GM12878 (cell line): ENCODE measurements around the gene ZNF396.

Experiments used
- BRCA1 ChIP-seq: IDR thresholded peaks from 2 replicates; pipeline ENCODE4 v1.6.1; 2011; ENCODE audit warnings: low read depth, low read length, improper control_type of control experiment
- EP300 ChIP-seq, 2 experiments: fragments of 150-350 bp in 1 of 2; IDR thresholded peaks; 2 replicates each; pipeline ENCODE4 v1.6.1; 2011 to 2012; ENCODE audit warnings: low read depth in 2 of 2, low read length in 2 of 2, borderline replicate concordance in 1 of 2, improper control_type of control experiment in 1 of 2, inconsistent platforms in 1 of 2; ENCODE audit not compliant: control insufficient read depth in 1 of 2
- EZH2 ChIP-seq: IDR thresholded peaks from 2 replicates; pipeline ENCODE4 v1.6.1; 2012; ENCODE audit warnings: low read depth, mild to moderate bottlenecking, control low read depth, inconsistent platforms, low read length, borderline replicate concordance; ENCODE audit not compliant: control insufficient read depth
- NRF1 ChIP-seq: conservative IDR thresholded peaks from 2 replicates; pipeline ENCODE4 v1.6.1; 2011; ENCODE audit warnings: mild to moderate bottlenecking, low read depth, low read length, improper control_type of control experiment
- POLR2A ChIP-seq: IDR thresholded peaks from 2 replicates; pipeline ENCODE4 v1.6.1; 2011; ENCODE audit warnings: low read depth, mild to moderate bottlenecking, low read length
- RAD21 ChIP-seq: IDR thresholded peaks from 2 replicates; pipeline ENCODE4 v1.6.1; 2011; ENCODE audit warnings: mild to moderate bottlenecking, low read depth, low read length, moderate library complexity; ENCODE audit not compliant: insufficient read depth
- SP1 ChIP-seq: IDR thresholded peaks from one replicate; pipeline ENCODE4 v1.6.1; 2011; ENCODE audit warnings: low read depth, low read length
- STAT3 ChIP-seq: IDR thresholded peaks from 2 replicates; pipeline ENCODE4 v1.6.1; 2011; ENCODE audit warnings: low read depth, low read length, improper control_type of control experiment
- TF ChIP-seq, protein P1 (sequence below), 3 experiments: IDR thresholded peaks in 2 of 3; conservative IDR thresholded peaks in 1 of 3; 2 replicates each; pipeline ENCODE4 v1.5.1; 2011; ENCODE audit warnings: low read depth in 3 of 3, low read length in 3 of 3, mild to moderate bottlenecking in 3 of 3, control low read depth in 2 of 3, moderate library complexity in 2 of 3, inconsistent platforms in 1 of 3, mixed read lengths in 1 of 3; ENCODE audit not compliant: control insufficient read depth in 2 of 3, insufficient read depth in 1 of 3; ENCODE audit errors: extremely low read depth in 1 of 3
- TF ChIP-seq, protein P2 (sequence below): fragments of 450-650 bp; IDR thresholded peaks from 2 replicates; pipeline ENCODE4 v1.6.1; 2017; ENCODE audit warnings: mild to moderate bottlenecking, moderate library complexity

- TF ChIP-seq STAT3 (no peak), POLR2A (no peak), NRF1 (no peak), BRCA1 (no peak), RAD21 (no peak), SP1 (no peak), EZH2 (no peak), EP300 (IDR thresholded peaks at IDR 0.05; ENCODE audit: borderline replicate concordance in 1 of 2, control insufficient read depth in 1 of 2, low read depth in 2 of 2, low read length in 2 of 2) (no peak)
- TF ChIP-seq, protein P1, sequence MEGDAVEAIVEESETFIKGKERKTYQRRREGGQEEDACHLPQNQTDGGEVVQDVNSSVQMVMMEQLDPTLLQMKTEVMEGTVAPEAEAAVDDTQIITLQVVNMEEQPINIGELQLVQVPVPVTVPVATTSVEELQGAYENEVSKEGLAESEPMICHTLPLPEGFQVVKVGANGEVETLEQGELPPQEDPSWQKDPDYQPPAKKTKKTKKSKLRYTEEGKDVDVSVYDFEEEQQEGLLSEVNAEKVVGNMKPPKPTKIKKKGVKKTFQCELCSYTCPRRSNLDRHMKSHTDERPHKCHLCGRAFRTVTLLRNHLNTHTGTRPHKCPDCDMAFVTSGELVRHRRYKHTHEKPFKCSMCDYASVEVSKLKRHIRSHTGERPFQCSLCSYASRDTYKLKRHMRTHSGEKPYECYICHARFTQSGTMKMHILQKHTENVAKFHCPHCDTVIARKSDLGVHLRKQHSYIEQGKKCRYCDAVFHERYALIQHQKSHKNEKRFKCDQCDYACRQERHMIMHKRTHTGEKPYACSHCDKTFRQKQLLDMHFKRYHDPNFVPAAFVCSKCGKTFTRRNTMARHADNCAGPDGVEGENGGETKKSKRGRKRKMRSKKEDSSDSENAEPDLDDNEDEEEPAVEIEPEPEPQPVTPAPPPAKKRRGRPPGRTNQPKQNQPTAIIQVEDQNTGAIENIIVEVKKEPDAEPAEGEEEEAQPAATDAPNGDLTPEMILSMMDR (IDR thresholded peaks at IDR 0.05 in 2 of 3, conservative IDR thresholded peaks at IDR 0.05 in 1 of 3; ENCODE audit: control insufficient read depth in 2 of 3, extremely low read depth in 1 of 3, insufficient read depth in 1 of 3, low read depth in 3 of 3, low read length in 3 of 3), result no peak
- TF ChIP-seq, protein P2, sequence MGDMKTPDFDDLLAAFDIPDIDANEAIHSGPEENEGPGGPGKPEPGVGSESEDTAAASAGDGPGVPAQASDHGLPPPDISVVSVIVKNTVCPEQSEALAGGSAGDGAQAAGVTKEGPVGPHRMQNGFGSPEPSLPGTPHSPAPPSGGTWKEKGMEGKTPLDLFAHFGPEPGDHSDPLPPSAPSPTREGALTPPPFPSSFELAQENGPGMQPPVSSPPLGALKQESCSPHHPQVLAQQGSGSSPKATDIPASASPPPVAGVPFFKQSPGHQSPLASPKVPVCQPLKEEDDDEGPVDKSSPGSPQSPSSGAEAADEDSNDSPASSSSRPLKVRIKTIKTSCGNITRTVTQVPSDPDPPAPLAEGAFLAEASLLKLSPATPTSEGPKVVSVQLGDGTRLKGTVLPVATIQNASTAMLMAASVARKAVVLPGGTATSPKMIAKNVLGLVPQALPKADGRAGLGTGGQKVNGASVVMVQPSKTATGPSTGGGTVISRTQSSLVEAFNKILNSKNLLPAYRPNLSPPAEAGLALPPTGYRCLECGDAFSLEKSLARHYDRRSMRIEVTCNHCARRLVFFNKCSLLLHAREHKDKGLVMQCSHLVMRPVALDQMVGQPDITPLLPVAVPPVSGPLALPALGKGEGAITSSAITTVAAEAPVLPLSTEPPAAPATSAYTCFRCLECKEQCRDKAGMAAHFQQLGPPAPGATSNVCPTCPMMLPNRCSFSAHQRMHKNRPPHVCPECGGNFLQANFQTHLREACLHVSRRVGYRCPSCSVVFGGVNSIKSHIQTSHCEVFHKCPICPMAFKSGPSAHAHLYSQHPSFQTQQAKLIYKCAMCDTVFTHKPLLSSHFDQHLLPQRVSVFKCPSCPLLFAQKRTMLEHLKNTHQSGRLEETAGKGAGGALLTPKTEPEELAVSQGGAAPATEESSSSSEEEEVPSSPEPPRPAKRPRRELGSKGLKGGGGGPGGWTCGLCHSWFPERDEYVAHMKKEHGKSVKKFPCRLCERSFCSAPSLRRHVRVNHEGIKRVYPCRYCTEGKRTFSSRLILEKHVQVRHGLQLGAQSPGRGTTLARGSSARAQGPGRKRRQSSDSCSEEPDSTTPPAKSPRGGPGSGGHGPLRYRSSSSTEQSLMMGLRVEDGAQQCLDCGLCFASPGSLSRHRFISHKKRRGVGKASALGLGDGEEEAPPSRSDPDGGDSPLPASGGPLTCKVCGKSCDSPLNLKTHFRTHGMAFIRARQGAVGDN, result no peak
These were observed 5.5 kb downstream of the ZNF396 start for GRCh38 chr18:35371412-35372195.
